GM06990 (cell line): ENCODE data around the gene CELA2A.

Experiments used
- DNase-seq: peaks from one replicate; pipeline ENCODE4 v3.0.0-alpha.2; 2011; ENCODE audit not compliant: insufficient read length; ENCODE audit errors: extremely low read depth
- H3K27me3 ChIP-seq: replicated peaks from 2 replicates; pipeline ENCODE4 v1.6.0; 2011; ENCODE audit warnings: low read length; ENCODE audit not compliant: control insufficient read depth, insufficient read depth
- H3K36me3 ChIP-seq: 2 replicates; pipeline ENCODE4 v1.5.1; 2011; ENCODE audit warnings: low read length; ENCODE audit not compliant: control insufficient read depth, insufficient read depth
- H3K4me3 ChIP-seq: replicated peaks from 2 replicates; pipeline ENCODE4 v1.5.1; 2011; ENCODE audit warnings: low read depth, mild to moderate bottlenecking, control low read depth, low read length
- CTCF ChIP-seq: IDR thresholded peaks from 2 replicates; pipeline ENCODE4 v1.5.1; 2011; ENCODE audit warnings: low read length, control low read depth, mild to moderate bottlenecking, inconsistent platforms; ENCODE audit not compliant: insufficient read depth, poor library complexity, severe bottlenecking

The CELA2A gene

GRCh38 chr1:15507278-15507677, 50.7 kb downstream of the CELA2A start:
- no peaks in the 10 kb centered on the region for H3K27me3 ChIP-seq
- peaks cover 8% of the 10 kb centered on the region for H3K36me3 ChIP-seq
- no peak for TF ChIP-seq CTCF
- no peak overlapping the region for H3K4me3 ChIP-seq
- DNase-seq: no peak

GRCh38 chr1:15508700-15509487, 52.4 kb downstream of the CELA2A start:
- Histone ChIP-seq H3K4me3 (no peak overlapping the region), H3K36me3 (peaks cover 8% of the 10 kb centered on the region), H3K27me3 (no peaks in the 10 kb centered on the region)
- DNase-seq: no peak
- no peak for TF ChIP-seq CTCF

- DNase-seq: no peak
- H3K27me3 ChIP-seq: no peaks in the 10 kb centered on the region
- H3K4me3 ChIP-seq: no peak overlapping the region
- TF ChIP-seq CTCF: no peak
- H3K36me3 ChIP-seq: peaks cover 7% of the 10 kb centered on the region
Observed at GRCh38 chr1:15509586-15509985, 53.1 kb downstream of the CELA2A start.

- H3K27me3 ChIP-seq: no peaks in the 10 kb centered on the region
- no peak overlapping the region for H3K4me3 ChIP-seq
- no peak for TF ChIP-seq CTCF
- H3K36me3 ChIP-seq: peaks cover 2% of the 10 kb centered on the region
- no peak for DNase-seq
Observed at GRCh38 chr1:15510611-15511405, 54.3 kb downstream of the CELA2A start.

- no peak for TF ChIP-seq CTCF
- Histone ChIP-seq H3K36me3 (peaks cover 3% of the 10 kb centered on the region), H3K4me3 (no peak overlapping the region), H3K27me3 (no peaks in the 10 kb centered on the region)
- DNase-seq: no peak
Observed at GRCh38 chr1:15513192-15513591, 56.7 kb downstream of the CELA2A start.
